Psoas muscle (tissue), 8 donors: ENCODE measurements around the gene TMEM240. TPM values are rescaled to one million over a fixed set of nuclear protein-coding genes. Genes with fewer than 3 reads are reported as not detected.
A peak's percentile ranks its signal among the peaks of the same experiment; 100 is the strongest.
"Not testable (repeated sequence)": the region's sequence is repeated elsewhere in the genome, so short reads cannot be mapped to it uniquely, and the experiment has no call there.

ENCODE experiments used
- ATAC-seq, 4 donors: fragments of 200-7000 bp; cut with Tn5 transposase; one replicate each; pipeline ENCODE4 v1.9.1; 2020; ENCODE audit warnings: moderate library complexity in 3 of 4, mild to moderate bottlenecking in 2 of 4
- DNase-seq, 2 donors: peaks; one replicate each; pipeline ENCODE4 v3.0.0-alpha.2; 2020
- H3K27ac ChIP-seq: fragments of 200-600 bp; one replicate; pipeline ENCODE4 v1.8.0; 2022
- H3K27me3 ChIP-seq, 3 donors: fragments of 200-600 bp in 1 of 3; one replicate each; pipeline versions ENCODE4 v1.6.1 to v1.8.0; 2013 to 2022; ENCODE audit warnings: low read length in 2 of 3, mild to moderate bottlenecking in 2 of 3, moderate library complexity in 1 of 3; ENCODE audit not compliant: insufficient read depth in 3 of 3
- H3K36me3 ChIP-seq, 2 donors: fragments of 200-600 bp in 1 of 2; one replicate each; pipeline versions ENCODE4 v1.6.1 to v1.8.0; 2013 to 2022; ENCODE audit warnings: low read depth in 1 of 2, mild to moderate bottlenecking in 1 of 2, moderate library complexity in 1 of 2; ENCODE audit not compliant: insufficient read depth in 1 of 2
- H3K4me1 ChIP-seq: fragments of 200-600 bp; one replicate; pipeline ENCODE4 v1.8.0; 2022
- H3K4me3 ChIP-seq: fragments of 200-600 bp; one replicate; pipeline ENCODE4 v1.8.0; 2022; ENCODE audit warnings: mild to moderate bottlenecking
- H3K9me3 ChIP-seq: fragments of 200-600 bp; one replicate; pipeline ENCODE4 v1.8.0; 2022
- WGBS, 3 donors: extraction: QIAGEN DNeasy Blood & Tissue Kit; methylation state at CpG; one replicate each; pipeline versions ENCODE4 v1.1.6 to v1.1.7; 2013; 5-methylcytosine and 5-hydroxymethylcytosine counted together
- intact Hi-C, 2 donors: fragments of 100-400 bp; cut with DNase I; formaldehyde crosslinking; loops; one replicate each; pipeline versions ENCODE4 v1.11.0 to v1.14.2; 2022
- polyA plus RNA-seq, 3 donors: library from polyadenylated mRNA; stranded (reverse); fragments of 200-250 nt; gene quantifications; one replicate each; pipeline ENCODE4 v1.2.3, GENCODE V29; 2013
- total RNA-seq, 4 donors: library from RNA; stranded (reverse); fragmentation: NEBNext Ultra II Directional in 2 of 4; extraction: Animal tissue kit (Norgen Biotek cat#: 25700) in 2 of 4; gene quantifications; one replicate each; pipeline versions ENCODE4 v1.2.1 to v1.2.4, GENCODE V29; 2021 to 2023
- TF ChIP-seq, protein P1 (sequence below): fragments of 200-600 bp; IDR thresholded peaks from one replicate; pipeline ENCODE4 v1.8.0; 2022; ENCODE audit warnings: antibody characterized with exemption
- donor health status: healthy with polysubstance abuse.
- donor health status: DM: no; HTN: no; CAD: no; lungs with moderate emphysema.
- donor health status: Bipolar disorder and iron deficiency.
- donor health status: healthy.
- donor health status: DM: yes; HTN: yes; CAD: no.
- donor health status: DM: no; HTN: no; CAD: no.
- donor health status: DM: no; HTN: no; CAD: no.
- donor health status: DM: yes; HTN: yes; CAD: no.

TMEM240 gene
- total and polyA plus RNA-seq, 7 donors: 0.55 to 1.8 (median 1.2) TPM

DNA sequence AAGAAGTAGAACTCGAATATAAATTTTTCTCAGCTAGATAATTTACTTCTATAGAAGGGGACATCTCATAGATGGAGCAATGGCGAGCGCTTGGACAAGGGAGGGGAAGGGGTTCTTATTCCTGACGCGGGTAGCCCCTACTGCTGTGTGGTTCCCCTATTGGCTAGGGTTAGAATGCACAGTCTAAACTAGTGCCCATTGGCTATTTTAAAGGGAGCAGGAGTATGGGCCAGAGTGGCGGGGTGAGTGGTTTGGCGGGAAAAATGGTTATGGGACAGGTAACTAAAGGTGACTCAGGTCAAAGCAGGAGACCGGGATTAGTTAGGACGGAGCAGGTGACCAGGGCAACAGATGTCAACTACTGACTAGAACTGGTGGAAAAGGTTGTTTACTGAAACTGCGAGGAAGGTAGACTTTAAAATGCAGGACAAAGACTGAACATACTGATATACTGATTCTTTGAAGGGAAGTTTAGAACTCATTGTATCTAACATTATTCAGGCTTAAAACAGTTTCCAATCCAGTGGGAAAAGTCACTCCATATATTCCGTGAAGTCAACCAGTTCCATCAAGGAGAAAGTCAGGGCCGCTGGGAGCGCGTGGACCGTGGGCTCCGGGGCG is 29.4 kb downstream of the TMEM240 start:
- no peak for DNase-seq
- peak overlapping the region; percentile 89 for H3K27ac ChIP-seq
- TF ChIP-seq, protein P1, sequence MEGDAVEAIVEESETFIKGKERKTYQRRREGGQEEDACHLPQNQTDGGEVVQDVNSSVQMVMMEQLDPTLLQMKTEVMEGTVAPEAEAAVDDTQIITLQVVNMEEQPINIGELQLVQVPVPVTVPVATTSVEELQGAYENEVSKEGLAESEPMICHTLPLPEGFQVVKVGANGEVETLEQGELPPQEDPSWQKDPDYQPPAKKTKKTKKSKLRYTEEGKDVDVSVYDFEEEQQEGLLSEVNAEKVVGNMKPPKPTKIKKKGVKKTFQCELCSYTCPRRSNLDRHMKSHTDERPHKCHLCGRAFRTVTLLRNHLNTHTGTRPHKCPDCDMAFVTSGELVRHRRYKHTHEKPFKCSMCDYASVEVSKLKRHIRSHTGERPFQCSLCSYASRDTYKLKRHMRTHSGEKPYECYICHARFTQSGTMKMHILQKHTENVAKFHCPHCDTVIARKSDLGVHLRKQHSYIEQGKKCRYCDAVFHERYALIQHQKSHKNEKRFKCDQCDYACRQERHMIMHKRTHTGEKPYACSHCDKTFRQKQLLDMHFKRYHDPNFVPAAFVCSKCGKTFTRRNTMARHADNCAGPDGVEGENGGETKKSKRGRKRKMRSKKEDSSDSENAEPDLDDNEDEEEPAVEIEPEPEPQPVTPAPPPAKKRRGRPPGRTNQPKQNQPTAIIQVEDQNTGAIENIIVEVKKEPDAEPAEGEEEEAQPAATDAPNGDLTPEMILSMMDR: no peak
- no peaks in the 10 kb centered on the region for H3K27me3 ChIP-seq
- peak overlapping the region; percentile 88 for H3K4me3 ChIP-seq
- WGBS, 3 donors: 10 to 12% (median 12%) methylated on average over 17 of the region's 17 CpGs
- H3K9me3 ChIP-seq: no peaks in the 10 kb centered on the region
- peaks cover 14% of the 10 kb centered on the region for H3K4me1 ChIP-seq
- peak in 1 of 4 donors; percentile 9 for ATAC-seq
- intact Hi-C loops: no loop called here
- H3K36me3 ChIP-seq: peaks cover 0 to 8% of the 10 kb centered on the region in 2 donors

DNA sequence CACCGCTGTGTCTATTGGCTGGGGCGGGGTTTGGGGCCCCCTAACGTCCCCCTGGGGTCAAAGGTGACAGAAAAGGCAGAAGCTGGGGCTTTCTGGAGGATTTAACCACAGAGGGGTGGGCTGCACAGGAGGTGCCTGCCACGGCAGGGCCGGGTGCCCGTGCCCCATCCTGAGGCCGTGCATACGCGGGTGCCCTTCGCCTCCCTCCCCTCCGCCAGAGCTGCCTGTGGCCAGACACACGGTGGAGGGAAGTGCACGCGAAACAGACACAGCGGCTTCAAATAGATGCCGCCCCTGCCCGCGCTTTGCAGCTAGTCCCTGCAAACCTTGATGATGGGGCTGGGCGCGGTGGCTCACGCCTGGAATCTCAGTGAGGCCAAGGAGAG is 31.0 kb downstream of the TMEM240 start:
- H3K4me1 ChIP-seq: peaks cover 23% of the 10 kb centered on the region
- ATAC-seq, H3K36me3 ChIP-seq, H3K27ac ChIP-seq, H3K9me3 ChIP-seq, DNase-seq, H3K4me3 ChIP-seq, H3K27me3 ChIP-seq: not testable (repeated sequence)
- intact Hi-C loops: loop anchor here in 1 of 2 donors (10.0 kb wide), 1 partner anchor 105 kb away; the partner anchor contains the start of gene MRPL20
- WGBS, 3 donors: 77 to 86% (median 83%) methylated on average over 11 to 17 of the region's 21 CpGs

DNA sequence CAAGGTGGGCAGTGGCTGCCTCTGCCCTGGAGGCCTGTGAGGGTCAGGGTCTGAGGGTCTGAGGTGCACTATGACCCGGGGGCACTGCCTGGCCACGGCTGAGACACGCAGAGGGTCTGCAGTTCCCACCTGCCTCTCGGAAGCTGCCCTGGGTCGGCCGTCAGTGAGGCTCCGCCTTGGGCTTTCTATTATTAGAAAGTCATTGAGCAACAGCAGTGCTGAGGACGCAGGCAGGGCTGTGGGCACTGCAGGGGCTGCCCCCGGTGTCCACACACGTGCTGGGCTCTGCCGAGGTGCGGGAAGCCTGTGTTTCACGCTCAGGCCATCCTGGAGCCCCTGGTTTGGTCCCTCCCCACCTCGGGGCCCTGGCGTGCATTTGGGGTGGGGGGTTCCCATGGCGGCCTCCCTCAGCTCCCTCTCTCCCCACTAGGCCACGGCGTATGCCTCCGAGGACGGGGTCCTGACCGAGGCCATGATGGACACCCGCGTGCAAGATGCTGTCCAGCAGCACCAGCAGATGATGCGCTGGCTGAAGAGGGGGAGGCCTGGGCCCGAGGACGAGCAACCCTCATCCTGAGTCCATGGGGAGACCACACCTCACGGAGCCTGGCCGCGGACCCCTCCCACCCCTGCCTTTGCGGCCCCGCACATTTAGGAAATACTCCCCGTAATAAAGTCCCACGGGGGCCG is 31.5 kb downstream of the TMEM240 start:
- DNase-seq, H3K27me3 ChIP-seq, H3K36me3 ChIP-seq, H3K9me3 ChIP-seq: not testable (repeated sequence)
- intact Hi-C loops: loop anchor here in 1 of 2 donors (10.0 kb wide), 1 partner anchor 104 kb away; the partner anchor contains the start of gene MRPL20
- peak overlapping the region; percentile 65 for H3K27ac ChIP-seq
- WGBS, 3 donors: 56 to 62% (median 61%) methylated on average over 21 to 31 of the region's 34 CpGs
- peak overlapping the region; percentile 46 for H3K4me3 ChIP-seq
- peaks cover 23% of the 10 kb centered on the region for H3K4me1 ChIP-seq
- peak; percentile 33 to 64 (median 52) for ATAC-seq

DNA sequence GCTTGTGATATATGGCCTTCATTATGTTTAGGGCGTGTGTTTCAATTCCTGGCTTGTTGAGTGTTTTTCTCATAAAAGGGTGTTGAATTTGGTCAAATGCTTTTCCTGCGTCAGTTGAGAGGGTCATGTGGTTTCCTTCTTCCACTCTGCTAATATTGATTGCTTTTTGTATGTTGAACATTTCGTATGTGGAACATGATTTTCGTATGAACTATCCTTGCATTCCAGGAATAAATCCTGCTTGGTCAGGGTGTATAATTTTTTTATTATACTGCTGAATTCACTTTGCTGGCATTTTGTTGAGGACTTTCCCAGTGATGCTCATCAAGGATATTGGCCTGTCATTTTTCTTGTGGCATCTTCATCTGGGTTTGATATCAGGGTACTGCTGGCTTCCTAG is 33.1 kb downstream of the TMEM240 start:
- DNase-seq (no peak), ATAC-seq (no peak)
- intact Hi-C loops: loop anchor here in 1 of 2 donors (10.0 kb wide), 1 partner anchor 103 kb away; the partner anchor contains the start of gene MRPL20
- no peak overlapping the region for H3K27ac ChIP-seq
- no peaks in the 10 kb centered on the region for H3K27me3 ChIP-seq
- H3K9me3 ChIP-seq: no peaks in the 10 kb centered on the region
- 92 to 94% (median 93%) methylated on average over 4 of the region's 4 CpGs for WGBS, 3 donors
- no peak overlapping the region for H3K4me3 ChIP-seq
- H3K4me1 ChIP-seq: peaks cover 23% of the 10 kb centered on the region
- no peaks in the 10 kb centered on the region for H3K36me3 ChIP-seq
- TF ChIP-seq, protein P1: no peak

DNA sequence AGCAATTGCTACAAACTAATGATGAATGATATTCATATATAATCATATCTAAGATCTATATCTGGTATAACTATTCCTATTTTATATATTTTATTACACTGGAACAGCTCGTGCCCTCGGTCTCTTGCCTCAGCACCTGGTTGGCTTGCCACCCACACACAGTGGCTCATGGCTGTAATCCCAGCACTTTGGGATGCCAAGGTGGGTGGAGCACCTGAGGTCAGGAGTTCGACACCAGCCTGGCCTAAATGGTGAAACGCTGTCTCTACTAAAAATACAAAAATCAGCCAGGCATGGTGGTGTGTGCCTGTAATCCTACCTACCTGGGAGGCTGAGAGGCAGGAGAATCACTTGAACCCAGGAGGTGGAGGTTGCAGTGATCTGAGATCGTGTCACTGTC is 34.6 kb downstream of the TMEM240 start:
- ATAC-seq: peak in 1 of 4 donors; percentile 20
- Histone ChIP-seq H3K27ac (peak overlapping the region; percentile 88), H3K4me1 (peaks cover 19% of the 10 kb centered on the region), H3K4me3 (peak overlapping the region; percentile 51)
- not testable (repeated sequence) for H3K9me3 ChIP-seq, H3K36me3 ChIP-seq, H3K27me3 ChIP-seq, DNase-seq
- 49 to 60% (median 52%) methylated on average over 5 of the region's 5 CpGs for WGBS, 3 donors
- intact Hi-C loops: loop anchor here in 1 of 2 donors (1.0 to 10.0 kb wide), 2 partner anchors 101 to 158 kb away; partner anchors contain the start of gene MRPL20

DNA sequence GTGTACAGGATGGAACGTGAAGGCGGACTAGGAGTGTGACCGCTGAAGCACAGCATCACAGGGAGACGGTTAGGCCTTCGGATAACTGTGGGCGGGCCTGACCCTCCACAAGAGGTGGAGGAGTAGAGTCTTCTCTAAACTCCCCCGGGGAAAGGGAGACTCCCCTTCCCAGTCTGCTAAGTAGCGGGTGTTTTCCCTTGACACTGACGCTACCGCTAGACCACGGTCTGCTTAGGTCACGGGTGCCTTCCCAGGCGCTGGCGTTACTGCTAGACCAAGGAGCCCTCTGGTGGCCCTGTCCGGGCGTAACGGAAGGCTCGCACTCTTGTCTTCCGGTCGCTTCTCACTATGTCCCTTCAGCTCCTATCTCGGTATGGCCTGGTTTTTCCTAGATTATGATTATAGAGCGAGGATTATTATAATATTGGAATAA is 35.0 kb downstream of the TMEM240 start:
- H3K27me3 ChIP-seq, H3K9me3 ChIP-seq, H3K36me3 ChIP-seq: not testable (repeated sequence)
- 10 to 21% (median 10%) methylated on average over 9 to 16 of the region's 22 CpGs for WGBS, 3 donors
- ATAC-seq (peak; percentile 47 to 72 (median 60)), DNase-seq (peak; percentile 53 to 75)
- intact Hi-C loops: loop anchor here in 1 of 2 donors (1.0 to 10.0 kb wide), 2 partner anchors 101 to 158 kb away; partner anchors contain the start of gene MRPL20
- TF ChIP-seq, protein P1: peak; percentile 27
- peaks cover 16% of the 10 kb centered on the region for H3K4me1 ChIP-seq
- peak overlapping the region; percentile 88 for H3K27ac ChIP-seq
- H3K4me3 ChIP-seq: peak overlapping the region; percentile 51
